HepG2 (cell line): ENCODE results near the gene PTPN18. TPM values are rescaled to one million over a fixed set of nuclear protein-coding genes. Genes with fewer than 3 reads are reported as not detected.

Source experiments
- AGO2 ChIP-seq: fragments of 200-400 bp; formaldehyde crosslinking; optimal IDR thresholded peaks from 2 replicates; pipeline ENCODE3; 2017; ENCODE audit warnings: mild to moderate bottlenecking, low read depth, low read length, moderate library complexity
- HNRNPH1 ChIP-seq: fragments of 200-400 bp; formaldehyde crosslinking; optimal IDR thresholded peaks from 2 replicates; pipeline ENCODE3; 2017; ENCODE audit warnings: mild to moderate bottlenecking, low read depth, low read length
- KDM1A ChIP-seq: IDR thresholded peaks from 2 replicates; pipeline ENCODE4 v1.6.1; 2016; ENCODE audit warnings: missing compliant biosample characterization
- NCOR1 ChIP-seq: fragments of 200-600 bp; sonication (generic); IDR thresholded peaks from 2 replicates; pipeline ENCODE4 v1.7.0; 2017; ENCODE audit warnings: antibody characterized with exemption, low read length, borderline replicate concordance
- PCBP1 ChIP-seq: fragments of 200-400 bp; formaldehyde crosslinking; IDR thresholded peaks from 2 replicates; pipeline ENCODE4 v1.6.1; 2017; ENCODE audit warnings: mild to moderate bottlenecking, low read depth, low read length, borderline replicate concordance
- YY1 ChIP-seq: IDR thresholded peaks from 2 replicates; pipeline ENCODE4 v1.6.1; 2011; ENCODE audit warnings: low read length, low read depth, moderate library complexity, mild to moderate bottlenecking; ENCODE audit not compliant: insufficient read depth, insufficient replicate concordance
- ZC3H4 ChIP-seq: sonication (generic); formaldehyde crosslinking; IDR thresholded peaks from 2 replicates; pipeline ENCODE4 v1.4.0; 2020; ENCODE audit warnings: missing genetic modification reagents, borderline replicate concordance
- ZKSCAN5 ChIP-seq: sonication (generic); formaldehyde crosslinking; IDR thresholded peaks from 2 replicates; pipeline ENCODE4 v1.5.1; 2020; ENCODE audit warnings: mild to moderate bottlenecking, missing genetic modification reagents
- ZNF335 ChIP-seq: sonication (generic); formaldehyde crosslinking; IDR thresholded peaks from 2 replicates; pipeline ENCODE4 v1.4.0; 2020; ENCODE audit warnings: missing genetic modification reagents
- ZNF354B ChIP-seq: sonication (generic); formaldehyde crosslinking; IDR thresholded peaks from 2 replicates; pipeline ENCODE4 v1.8.0; 2022; ENCODE audit warnings: mild to moderate bottlenecking, missing genetic modification reagents
- ZNF615 ChIP-seq: sonication (generic); formaldehyde crosslinking; IDR thresholded peaks from 2 replicates; pipeline ENCODE4 v1.5.0; 2020; ENCODE audit warnings: mild to moderate bottlenecking, missing genetic modification reagents, borderline replicate concordance
- ZSCAN30 ChIP-seq: sonication (generic); formaldehyde crosslinking; IDR thresholded peaks from 2 replicates; pipeline ENCODE4 v1.5.0; 2020; ENCODE audit warnings: mild to moderate bottlenecking, missing genetic modification reagents
- polyA plus RNA-seq, 8 experiments: library from polyadenylated mRNA; depleted of rRNA in 3 of 8; stranded (reverse) in 7 of 8; unstranded in 1 of 8; fragments of >200 nt; fragmentation: Illumina TruSeq in 4 of 8; extraction: Trizol in 4 of 8; gene quantifications; 2 replicates each; pipeline versions ENCODE4 v1.2.1 to v1.2.3, GENCODE V29; 2011 to 2016; ENCODE audit warnings: low read depth in 4 of 8, missing spikeins in 1 of 8, mixed read lengths in 1 of 8; ENCODE audit not compliant: insufficient read depth in 1 of 8
- total RNA-seq, 5 experiments: library from RNA; depleted of rRNA; stranded (reverse); fragments of >200 nt; fragmentation: Illumina TruSeq; extraction: Trizol; gene quantifications; 2 replicates each; pipeline ENCODE4 v1.2.3, GENCODE V29; 2016; ENCODE audit warnings: low read depth in 1 of 5
- TF ChIP-seq, protein P1 (sequence below), 2 experiments: sonication (generic) in 1 of 2; formaldehyde crosslinking in 1 of 2; IDR thresholded peaks; 2 replicates each; pipeline versions ENCODE4 v1.5.1 to v1.6.1; 2011 to 2020; ENCODE audit warnings: borderline replicate concordance in 1 of 2, low read depth in 1 of 2, low read length in 1 of 2, mild to moderate bottlenecking in 1 of 2, missing genetic modification reagents in 1 of 2, moderate library complexity in 1 of 2
- TF ChIP-seq, protein P2 (sequence below): sonication (generic); formaldehyde crosslinking; IDR thresholded peaks from 2 replicates; pipeline ENCODE4 v1.4.0; 2020; ENCODE audit warnings: mild to moderate bottlenecking, missing genetic modification reagents
- TF ChIP-seq, protein P3 (sequence below): sonication (generic); formaldehyde crosslinking; IDR thresholded peaks from 2 replicates; pipeline ENCODE4 v1.5.0; 2020; ENCODE audit warnings: missing genetic modification reagents

PTPN18 gene
- total and polyA plus RNA-seq, 2 of the 13 experiments (the other 11 are each of a cell fraction or from before 2014, with no cell fraction given), result 14.8 to 39.6 TPM

DNA sequence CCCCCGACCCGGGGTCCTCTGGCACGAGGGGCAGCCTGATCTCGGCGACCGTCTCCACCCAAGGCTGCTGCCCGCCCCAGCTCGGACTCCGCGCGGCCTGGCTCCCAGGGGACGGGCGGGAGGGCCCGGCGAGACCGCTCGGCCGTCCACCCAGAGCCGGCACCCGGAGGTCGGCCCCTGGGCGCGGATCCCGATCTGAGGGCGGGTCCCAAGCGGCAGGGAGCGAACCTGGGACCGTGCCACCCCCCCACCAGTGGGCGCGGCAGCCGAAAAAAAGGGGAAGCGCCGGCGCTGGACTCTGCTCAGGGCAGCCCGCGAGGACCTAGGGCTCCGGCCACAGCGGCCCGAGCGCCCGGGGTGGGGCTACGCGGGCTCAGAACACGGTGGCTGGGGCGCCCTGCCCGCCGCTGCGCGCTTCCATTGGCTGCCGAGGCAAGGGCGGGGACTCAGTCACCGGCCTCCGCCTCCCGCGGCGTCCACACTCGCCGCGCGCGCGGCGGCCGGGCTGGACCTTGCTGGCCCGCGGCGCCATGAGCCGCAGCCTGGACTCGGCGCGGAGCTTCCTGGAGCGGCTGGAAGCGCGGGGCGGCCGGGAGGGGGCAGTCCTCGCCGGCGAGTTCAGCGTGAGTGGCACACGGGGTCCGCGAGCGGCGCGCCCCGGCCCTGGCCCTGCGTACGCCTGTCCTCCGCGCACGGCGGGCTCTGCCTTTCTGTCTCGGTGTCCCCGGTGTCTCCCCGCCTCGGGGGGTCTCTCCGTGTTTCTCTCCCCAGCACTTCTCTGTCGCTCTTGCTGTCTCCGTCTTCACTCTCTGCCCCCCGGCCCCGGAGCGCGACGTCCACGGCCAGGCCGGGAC is at the start of gene PTPN18 (continued):
- TF ChIP-seq, protein P1, sequence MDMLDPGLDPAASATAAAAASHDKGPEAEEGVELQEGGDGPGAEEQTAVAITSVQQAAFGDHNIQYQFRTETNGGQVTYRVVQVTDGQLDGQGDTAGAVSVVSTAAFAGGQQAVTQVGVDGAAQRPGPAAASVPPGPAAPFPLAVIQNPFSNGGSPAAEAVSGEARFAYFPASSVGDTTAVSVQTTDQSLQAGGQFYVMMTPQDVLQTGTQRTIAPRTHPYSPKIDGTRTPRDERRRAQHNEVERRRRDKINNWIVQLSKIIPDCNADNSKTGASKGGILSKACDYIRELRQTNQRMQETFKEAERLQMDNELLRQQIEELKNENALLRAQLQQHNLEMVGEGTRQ (IDR thresholded peaks at IDR 0.05; ENCODE audit: low read depth, low read length), result no peak
- TF ChIP-seq, protein P1 (CRISPR knock-in tag; IDR thresholded peaks at IDR 0.05; ENCODE audit: borderline replicate concordance), result no peak; the same call in 1 of the 2 replicates
- TF ChIP-seq ZNF354B, result no peak
- TF ChIP-seq ZNF335, result 0 out of 2 replicates have a peak, but pooled peaks have one; percentile 34
- no peak for TF ChIP-seq ZNF615 (CRISPR knock-in tag)
- TF ChIP-seq ZC3H4 (CRISPR knock-in tag), result no peak
- no peak for TF ChIP-seq PCBP1
- TF ChIP-seq ZKSCAN5 (CRISPR knock-in tag), result no peak
- no peak for TF ChIP-seq KDM1A
- peak; percentile 81 for TF ChIP-seq AGO2
- TF ChIP-seq, protein P2, sequence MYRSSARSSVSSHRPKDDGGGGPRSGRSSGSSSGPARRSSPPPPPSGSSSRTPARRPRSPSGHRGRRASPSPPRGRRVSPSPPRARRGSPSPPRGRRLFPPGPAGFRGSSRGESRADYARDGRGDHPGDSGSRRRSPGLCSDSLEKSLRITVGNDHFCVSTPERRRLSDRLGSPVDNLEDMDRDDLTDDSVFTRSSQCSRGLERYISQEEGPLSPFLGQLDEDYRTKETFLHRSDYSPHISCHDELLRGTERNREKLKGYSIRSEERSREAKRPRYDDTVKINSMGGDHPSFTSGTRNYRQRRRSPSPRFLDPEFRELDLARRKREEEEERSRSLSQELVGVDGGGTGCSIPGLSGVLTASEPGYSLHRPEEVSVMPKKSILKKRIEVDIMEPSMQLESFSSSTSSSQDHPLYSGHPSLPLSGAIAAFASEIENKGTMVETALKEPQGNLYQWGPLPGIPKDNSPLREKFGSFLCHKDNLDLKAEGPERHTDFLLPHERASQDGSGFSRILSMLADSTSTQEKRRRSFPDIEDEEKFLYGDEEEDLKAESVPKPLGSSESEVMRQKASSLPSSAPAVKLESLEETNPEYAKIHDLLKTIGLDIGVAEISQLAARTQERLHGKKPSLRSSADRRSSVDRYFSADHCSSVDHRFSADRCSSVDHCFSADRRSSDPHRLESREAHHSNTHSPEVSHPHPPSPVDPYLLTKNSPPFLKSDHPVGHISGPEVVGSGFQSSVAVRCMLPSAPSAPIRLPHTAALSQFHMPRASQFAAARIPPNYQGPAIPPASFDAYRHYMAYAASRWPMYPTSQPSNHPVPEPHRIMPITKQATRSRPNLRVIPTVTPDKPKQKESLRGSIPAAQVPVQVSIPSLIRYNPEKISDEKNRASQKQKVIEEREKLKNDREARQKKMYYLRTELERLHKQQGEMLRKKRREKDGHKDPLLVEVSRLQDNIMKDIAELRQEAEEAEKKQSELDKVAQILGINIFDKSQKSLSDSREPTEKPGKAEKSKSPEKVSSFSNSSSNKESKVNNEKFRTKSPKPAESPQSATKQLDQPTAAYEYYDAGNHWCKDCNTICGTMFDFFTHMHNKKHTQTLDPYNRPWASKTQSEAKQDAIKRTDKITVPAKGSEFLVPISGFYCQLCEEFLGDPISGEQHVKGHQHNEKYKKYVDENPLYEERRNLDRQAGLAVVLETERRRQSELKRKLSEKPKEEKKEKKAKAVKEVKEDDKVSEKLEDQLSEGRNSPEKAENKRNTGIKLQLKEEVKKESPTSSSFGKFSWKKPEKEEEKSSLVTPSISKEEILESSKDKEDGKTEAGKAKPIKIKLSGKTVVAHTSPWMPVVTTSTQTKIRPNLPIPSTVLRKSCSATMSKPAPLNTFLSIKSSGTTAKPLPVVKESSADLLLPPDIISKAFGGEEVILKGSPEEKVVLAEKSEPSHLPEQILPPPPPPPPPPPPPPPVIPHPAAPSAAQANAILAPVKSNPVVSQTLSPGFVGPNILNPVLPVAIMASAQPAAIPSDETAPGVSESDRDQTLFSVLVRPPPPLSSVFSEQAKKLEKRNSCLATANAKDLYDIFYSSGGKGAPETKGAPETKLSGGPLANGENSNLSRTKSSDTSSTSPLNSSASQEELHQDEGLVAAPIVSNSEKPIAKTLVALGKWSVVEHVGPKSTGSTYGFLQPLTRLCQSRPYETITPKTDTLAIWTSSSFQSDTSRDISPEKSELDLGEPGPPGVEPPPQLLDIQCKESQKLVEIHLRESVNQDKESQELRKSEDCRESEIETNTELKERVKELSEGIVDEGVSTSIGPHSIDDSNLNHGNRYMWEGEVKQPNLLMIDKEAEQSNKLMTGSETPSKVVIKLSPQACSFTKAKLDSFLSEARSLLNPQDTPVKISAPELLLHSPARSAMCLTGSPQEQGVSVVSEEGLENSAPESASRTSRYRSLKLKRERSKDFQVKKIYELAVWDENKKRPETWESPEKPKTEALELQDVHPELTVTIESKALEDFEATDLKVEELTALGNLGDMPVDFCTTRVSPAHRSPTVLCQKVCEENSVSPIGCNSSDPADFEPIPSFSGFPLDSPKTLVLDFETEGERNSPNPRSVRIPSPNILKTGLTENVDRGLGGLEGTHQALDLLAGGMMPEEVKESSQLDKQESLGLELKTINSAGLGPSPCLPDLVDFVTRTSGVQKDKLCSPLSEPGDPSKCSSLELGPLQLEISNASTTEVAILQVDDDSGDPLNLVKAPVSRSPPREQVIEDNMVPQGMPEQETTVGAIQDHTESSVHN, result no peak
- no peak for TF ChIP-seq NCOR1
- no peak for TF ChIP-seq HNRNPH1
- no peak for TF ChIP-seq ZSCAN30 (CRISPR knock-in tag)
- TF ChIP-seq, protein P3, sequence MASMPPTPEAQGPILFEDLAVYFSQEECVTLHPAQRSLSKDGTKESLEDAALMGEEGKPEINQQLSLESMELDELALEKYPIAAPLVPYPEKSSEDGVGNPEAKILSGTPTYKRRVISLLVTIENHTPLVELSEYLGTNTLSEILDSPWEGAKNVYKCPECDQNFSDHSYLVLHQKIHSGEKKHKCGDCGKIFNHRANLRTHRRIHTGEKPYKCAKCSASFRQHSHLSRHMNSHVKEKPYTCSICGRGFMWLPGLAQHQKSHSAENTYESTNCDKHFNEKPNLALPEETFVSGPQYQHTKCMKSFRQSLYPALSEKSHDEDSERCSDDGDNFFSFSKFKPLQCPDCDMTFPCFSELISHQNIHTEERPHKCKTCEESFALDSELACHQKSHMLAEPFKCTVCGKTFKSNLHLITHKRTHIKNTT, result no peak
- TF ChIP-seq YY1, result peak; percentile 92
